Measurements from ENCODE around the gene CELA1. TPM values are rescaled to one million over a fixed set of nuclear protein-coding genes. Genes with fewer than 3 reads are reported as not detected.

The CELA1 gene
- total RNA-seq, 1 experiment from 2014 or later = not detected

DNA sequence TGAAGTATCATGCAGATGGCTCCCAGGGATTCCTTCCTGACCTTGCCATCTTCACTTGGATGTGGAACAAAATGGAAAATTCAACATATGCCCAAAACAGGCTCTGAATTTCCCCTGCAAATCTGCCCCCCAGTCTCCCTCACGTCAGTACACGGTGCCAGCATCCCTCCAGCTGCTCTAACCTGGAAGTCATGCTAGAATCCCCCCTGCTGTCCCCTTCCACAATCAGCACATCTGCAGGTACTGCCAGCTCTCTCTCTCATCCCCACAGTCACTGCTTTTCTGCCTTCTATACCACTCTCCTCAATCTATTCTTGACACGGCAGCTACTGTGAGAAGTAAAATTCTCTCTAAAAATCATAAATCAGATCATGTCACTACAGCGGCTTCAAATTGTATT is 23.1 kb upstream of the CELA1 start:
- Histone ChIP-seq H3K18ac (ENCODE audit: insufficient read length, low read depth, low read length) (no peak overlapping the region), H2BK15ac (ENCODE audit: low read depth, low read length) (no peak overlapping the region; the same call in 1 of the 2 replicates), H2BK12ac (ENCODE audit: insufficient read length, low read depth, low read length) (no peak overlapping the region), H4K8ac (replicated peaks; ENCODE audit: insufficient read length, low read depth, low read length) (no peak overlapping the region), H2AFZ (ENCODE audit: low read length) (no peak overlapping the region), H3K4ac (ENCODE audit: low read depth, low read length) (no peak overlapping the region), H3K23me2 (ENCODE audit: insufficient read length, low read depth, low read length, poor library complexity, severe bottlenecking) (no peaks in the 10 kb centered on the region), H3K23ac (ENCODE audit: insufficient read length, low read depth, low read length) (no peak overlapping the region), H3K14ac (ENCODE audit: insufficient read depth, low read length) (no peak overlapping the region), H2BK120ac (ENCODE audit: low read depth, low read length, poor library complexity, severe bottlenecking) (no peak overlapping the region), H3K27ac (ENCODE audit: insufficient read length, low read depth, low read length) (no peak overlapping the region), H3K56ac (ENCODE audit: insufficient read length, low read depth, low read length) (no peak overlapping the region), H3K79me2 (ENCODE audit: insufficient read depth, low read length) (no peaks in the 10 kb centered on the region), H3K4me1 (ENCODE audit: insufficient read depth, low read length) (no peaks in the 10 kb centered on the region; the same call in 1 of the 2 replicates), H2AK5ac (ENCODE audit: insufficient read length, low read length) (no peak overlapping the region), H3K27me3 (ENCODE audit: insufficient read depth, low read length) (no peaks in the 10 kb centered on the region), H2BK20ac (ENCODE audit: low read depth, low read length, poor library complexity, severe bottlenecking) (no peak overlapping the region), H4K5ac (ENCODE audit: insufficient read length, low read depth, low read length) (no peak overlapping the region), H3K9ac (ENCODE audit: extremely low read depth, insufficient read length, low read length) (no peak overlapping the region), H3K79me1 (ENCODE audit: insufficient read depth, low read depth, low read length, poor library complexity, severe bottlenecking) (no peaks in the 10 kb centered on the region), H2BK5ac (ENCODE audit: insufficient read length, low read length) (no peak overlapping the region), H3K4me2 (ENCODE audit: insufficient read depth, insufficient read length, low read length) (no peak overlapping the region), H3T11ph (ENCODE audit: low read length) (no peak overlapping the region), H4K91ac (ENCODE audit: insufficient read length, low read depth, low read length) (no peak overlapping the region), H4K20me1 (ENCODE audit: control insufficient read depth, insufficient read depth, insufficient read length) (peaks cover 3% of the 10 kb centered on the region), H3K9me3 (ENCODE audit: control insufficient read depth, low read depth, low read length) (no peaks in the 10 kb centered on the region)
- no peaks in the 10 kb centered on the region for H3K9me3 Mint-ChIP-seq
- TF ChIP-seq CTCF (conservative IDR thresholded peaks at IDR 0.05) = no peak
- no peak for DNase-seq
- peaks cover 27 to 40% of the 10 kb centered on the region in 2 experiments for H3K4me1 Mint-ChIP-seq
- no CpG with 5 or more reads among the region's 4 CpGs for WGBS (ENCODE audit: extremely low coverage, insufficient read length, low lambda C conversion rate)
- no peak overlapping the region for H3K4me3 Mint-ChIP-seq
- H3K27me3 Mint-ChIP-seq (ENCODE audit: low read depth) = no peaks in the 10 kb centered on the region
- peaks cover 2 to 19% (median 14%) of the 10 kb centered on the region in 3 experiments; a peak in 6 of 7 replicates for H3K36me3 Mint-ChIP-seq (ENCODE audit: insufficient read depth in 1 of 3, low read depth in 3 of 3)
- H3K27ac Mint-ChIP-seq = peak overlapping the region in 1 of 3 experiments; percentile 48; a peak in 1 of 7 replicates

Data from H9 (cell line).